Measurements from ENCODE around the gene TFB1M. TPM values are rescaled to one million over a fixed set of nuclear protein-coding genes. Genes with fewer than 3 reads are reported as not detected.

TFB1M gene
- total and polyA plus RNA-seq, 9 of the 15 experiments (the other 6 are each of a cell fraction or from before 2014, with no cell fraction given): 34.6 to 145 (median 40.4) TPM

DNA sequence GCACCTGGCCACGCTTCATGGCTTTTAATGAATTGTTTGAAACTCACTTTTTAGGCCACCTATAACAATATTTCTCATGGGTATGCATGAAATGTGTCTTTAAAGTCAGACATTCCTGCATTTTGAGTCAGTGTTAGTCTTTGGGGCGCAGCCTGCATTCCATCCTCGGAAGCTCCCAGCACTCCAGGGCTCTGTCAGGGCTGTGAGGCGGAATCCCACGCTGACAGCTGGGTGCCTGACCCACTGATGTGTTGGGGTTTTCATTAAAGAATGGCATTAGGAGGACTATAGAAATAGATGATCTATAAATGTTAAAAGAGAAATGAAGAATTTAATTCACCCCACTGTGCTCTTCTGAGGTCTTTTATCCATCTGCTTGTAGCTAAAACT, 66.7 kb downstream of the TFB1M start (continued):
- TF ChIP-seq GABPB1 (CRISPR knock-in tag; IDR thresholded peaks at IDR 0.05): no peak
- no peak for TF ChIP-seq KDM2B (CRISPR knock-in tag; IDR thresholded peaks at IDR 0.05)
- TF ChIP-seq, protein P1, sequence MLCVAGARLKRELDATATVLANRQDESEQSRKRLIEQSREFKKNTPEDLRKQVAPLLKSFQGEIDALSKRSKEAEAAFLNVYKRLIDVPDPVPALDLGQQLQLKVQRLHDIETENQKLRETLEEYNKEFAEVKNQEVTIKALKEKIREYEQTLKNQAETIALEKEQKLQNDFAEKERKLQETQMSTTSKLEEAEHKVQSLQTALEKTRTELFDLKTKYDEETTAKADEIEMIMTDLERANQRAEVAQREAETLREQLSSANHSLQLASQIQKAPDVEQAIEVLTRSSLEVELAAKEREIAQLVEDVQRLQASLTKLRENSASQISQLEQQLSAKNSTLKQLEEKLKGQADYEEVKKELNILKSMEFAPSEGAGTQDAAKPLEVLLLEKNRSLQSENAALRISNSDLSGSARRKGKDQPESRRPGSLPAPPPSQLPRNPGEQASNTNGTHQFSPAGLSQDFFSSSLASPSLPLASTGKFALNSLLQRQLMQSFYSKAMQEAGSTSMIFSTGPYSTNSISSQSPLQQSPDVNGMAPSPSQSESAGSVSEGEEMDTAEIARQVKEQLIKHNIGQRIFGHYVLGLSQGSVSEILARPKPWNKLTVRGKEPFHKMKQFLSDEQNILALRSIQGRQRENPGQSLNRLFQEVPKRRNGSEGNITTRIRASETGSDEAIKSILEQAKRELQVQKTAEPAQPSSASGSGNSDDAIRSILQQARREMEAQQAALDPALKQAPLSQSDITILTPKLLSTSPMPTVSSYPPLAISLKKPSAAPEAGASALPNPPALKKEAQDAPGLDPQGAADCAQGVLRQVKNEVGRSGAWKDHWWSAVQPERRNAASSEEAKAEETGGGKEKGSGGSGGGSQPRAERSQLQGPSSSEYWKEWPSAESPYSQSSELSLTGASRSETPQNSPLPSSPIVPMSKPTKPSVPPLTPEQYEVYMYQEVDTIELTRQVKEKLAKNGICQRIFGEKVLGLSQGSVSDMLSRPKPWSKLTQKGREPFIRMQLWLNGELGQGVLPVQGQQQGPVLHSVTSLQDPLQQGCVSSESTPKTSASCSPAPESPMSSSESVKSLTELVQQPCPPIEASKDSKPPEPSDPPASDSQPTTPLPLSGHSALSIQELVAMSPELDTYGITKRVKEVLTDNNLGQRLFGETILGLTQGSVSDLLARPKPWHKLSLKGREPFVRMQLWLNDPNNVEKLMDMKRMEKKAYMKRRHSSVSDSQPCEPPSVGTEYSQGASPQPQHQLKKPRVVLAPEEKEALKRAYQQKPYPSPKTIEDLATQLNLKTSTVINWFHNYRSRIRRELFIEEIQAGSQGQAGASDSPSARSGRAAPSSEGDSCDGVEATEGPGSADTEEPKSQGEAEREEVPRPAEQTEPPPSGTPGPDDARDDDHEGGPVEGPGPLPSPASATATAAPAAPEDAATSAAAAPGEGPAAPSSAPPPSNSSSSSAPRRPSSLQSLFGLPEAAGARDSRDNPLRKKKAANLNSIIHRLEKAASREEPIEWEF (CRISPR knock-in tag; IDR thresholded peaks at IDR 0.05): no peak

DNA sequence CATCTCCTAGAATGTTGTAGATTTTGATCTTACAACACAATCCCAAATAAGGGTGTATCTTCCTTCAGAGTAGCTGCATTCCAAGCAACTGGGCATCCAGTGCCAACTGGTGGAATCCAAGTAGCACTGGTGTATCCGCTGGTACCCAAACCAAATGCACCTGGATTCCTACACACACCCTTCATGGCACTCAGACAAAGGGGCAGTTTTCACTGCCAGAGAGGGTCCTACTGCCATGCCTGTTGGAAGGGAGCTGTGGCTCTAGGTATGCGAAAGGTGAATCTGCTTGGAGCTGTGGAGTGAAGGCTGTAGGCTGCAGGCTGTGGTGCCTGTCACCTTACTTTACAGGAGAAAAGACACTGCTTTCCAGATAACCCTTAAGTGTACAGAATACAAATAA, 67.5 kb downstream of the TFB1M start:
- ChIA-PET CTCF (ENCODE audit: low intra/inter-chr PET ratio) (interaction anchor here (0.6 kb wide), 1 partner anchor 321 kb away, joined by 4 read pairs; no protein-coding TSS in a partner anchor), POLR2A (interaction anchor here (0.9 kb wide), 1 partner anchor 12 kb away, joined by 4 read pairs; no protein-coding TSS in a partner anchor)
- Histone ChIP-seq H2AFZ (ENCODE audit: low read depth, low read length) (no peak overlapping the region), H3K9ac (ENCODE audit: insufficient read depth in 1 of 2, low read depth in 2 of 2, low read length in 2 of 2) (no peak overlapping the region), H3K36me3 (ENCODE audit: control insufficient read depth, insufficient read depth, low read length) (peaks cover 21% of the 10 kb centered on the region; the same call in 2 of the 3 replicates), H3K4me1 (replicated peaks in 1 of 2; ENCODE audit: control insufficient read depth in 2 of 2, insufficient read depth in 2 of 2, low read length in 2 of 2) (no peaks in the 10 kb centered on the region), H3K27ac (ENCODE audit: extremely low read depth, low read depth, low read length) (no peak overlapping the region), H3K4me2 (ENCODE audit: insufficient read depth, low read length) (no peak overlapping the region), H3K4me3 (no peak overlapping the region), H3K27me3 (ENCODE audit: control insufficient read depth in 2 of 2, insufficient read depth in 2 of 2, low read length in 2 of 2) (0 out of 5 replicates have a peak, but pooled peaks cover 0 to 4% of the 10 kb centered on the region in 2 experiments), H3K9me3 (replicated peaks; ENCODE audit: control insufficient read depth, insufficient read depth, low read depth, low read length) (no peaks in the 10 kb centered on the region), H4K20me1 (replicated peaks; ENCODE audit: control insufficient read depth, insufficient read depth, low read length) (no peaks in the 10 kb centered on the region), H3K9me1 (ENCODE audit: control insufficient read depth, insufficient read depth, low read length) (no peaks in the 10 kb centered on the region), H3K79me2 (ENCODE audit: control insufficient read depth, insufficient read depth, low read length) (no peaks in the 10 kb centered on the region)
- 88% methylated on average over 2 of the region's 2 CpGs for WGBS (ENCODE audit: insufficient coverage, low coverage, missing lambda C conversion rate)
- intact Hi-C loops (cut with micrococcal nuclease) (loop anchor here (5.0 kb wide), 2 partner anchors 60 to 320 kb away; no protein-coding TSS in a partner anchor), in situ Hi-C loops (cut with MboI) (no loop called here)
- ATAC-seq (no peak), DNase-seq (ENCODE audit: extremely low read depth in 1 of 4, low spot score in 3 of 4) (no peak), FAIRE-seq (no peak)
- TF ChIP-seq POLR2A (conservative IDR thresholded peaks at IDR 0.05) (0 out of 2 replicates have a peak, but pooled peaks have one; percentile 7), SP2 (IDR thresholded peaks at IDR 0.05; ENCODE audit: extremely low read depth, low read depth, low read length, poor library complexity, severe bottlenecking) (no peak), ZBTB17 (CRISPR knock-in tag; IDR thresholded peaks at IDR 0.05) (no peak), FOXK1 (CRISPR knock-in tag; IDR thresholded peaks at IDR 0.05; ENCODE audit: borderline replicate concordance) (no peak)
- no TSS peak for BruUV-seq (replicated peaks)
